ENCODE measurements around the gene MUC5B. TPM values are rescaled to one million over a fixed set of nuclear protein-coding genes. Genes with fewer than 3 reads are reported as not detected.

MUC5B gene
- total RNA-seq, 2 experiments from 2014 or later, result not detected

- H3K9me3 ChIP-seq (ENCODE audit: control insufficient read depth in 1 of 2, insufficient read depth in 1 of 2, low read length in 2 of 2), result peaks cover 0 to 12% of the 10 kb centered on the region in 2 experiments
- ChIA-PET POLR2A (no interaction called here), CTCF (no interaction called here)
- Mint-ChIP-seq H3K4me3 (no peak overlapping the region), H3K4me1 (ENCODE audit: low read depth) (no peaks in the 10 kb centered on the region), H3K9me3 (no peaks in the 10 kb centered on the region), H3K27me3 (no peaks in the 10 kb centered on the region), H3K36me3 (ENCODE audit: low read depth) (no peaks in the 10 kb centered on the region), H3K27ac (no peak overlapping the region)
- intact Hi-C loops (cut with DNase I, micrococcal nuclease), result no loop called here
- DNase-seq (no peak), ATAC-seq (ENCODE audit: poor library complexity) (no peak)
- H3K4me1 ChIP-seq (ENCODE audit: insufficient read depth, low read length), result peaks cover 4% of the 10 kb centered on the region
- TF ChIP-seq, protein P1, sequence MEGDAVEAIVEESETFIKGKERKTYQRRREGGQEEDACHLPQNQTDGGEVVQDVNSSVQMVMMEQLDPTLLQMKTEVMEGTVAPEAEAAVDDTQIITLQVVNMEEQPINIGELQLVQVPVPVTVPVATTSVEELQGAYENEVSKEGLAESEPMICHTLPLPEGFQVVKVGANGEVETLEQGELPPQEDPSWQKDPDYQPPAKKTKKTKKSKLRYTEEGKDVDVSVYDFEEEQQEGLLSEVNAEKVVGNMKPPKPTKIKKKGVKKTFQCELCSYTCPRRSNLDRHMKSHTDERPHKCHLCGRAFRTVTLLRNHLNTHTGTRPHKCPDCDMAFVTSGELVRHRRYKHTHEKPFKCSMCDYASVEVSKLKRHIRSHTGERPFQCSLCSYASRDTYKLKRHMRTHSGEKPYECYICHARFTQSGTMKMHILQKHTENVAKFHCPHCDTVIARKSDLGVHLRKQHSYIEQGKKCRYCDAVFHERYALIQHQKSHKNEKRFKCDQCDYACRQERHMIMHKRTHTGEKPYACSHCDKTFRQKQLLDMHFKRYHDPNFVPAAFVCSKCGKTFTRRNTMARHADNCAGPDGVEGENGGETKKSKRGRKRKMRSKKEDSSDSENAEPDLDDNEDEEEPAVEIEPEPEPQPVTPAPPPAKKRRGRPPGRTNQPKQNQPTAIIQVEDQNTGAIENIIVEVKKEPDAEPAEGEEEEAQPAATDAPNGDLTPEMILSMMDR (IDR thresholded peaks at IDR 0.05), result no peak
- H3K36me3 ChIP-seq (ENCODE audit: insufficient read depth, low read length), result peaks cover 2% of the 10 kb centered on the region
- no peak overlapping the region for H3K27ac ChIP-seq (ENCODE audit: low read depth in 1 of 2, low read length in 2 of 2)
- H3K27me3 ChIP-seq (ENCODE audit: control insufficient read depth in 1 of 2, insufficient read depth in 2 of 2, low read length in 2 of 2), result no peaks in the 10 kb centered on the region
- H3K4me3 ChIP-seq (ENCODE audit: low read length), result no peak overlapping the region
These were observed 47.6 kb downstream of the MUC5B start for GRCh38 chr11:1270476-1270875.

GRCh38 chr11:1271002-1271401 is 48.1 kb downstream of the MUC5B start:
- H3K4me1 Mint-ChIP-seq (ENCODE audit: low read depth), result no peaks in the 10 kb centered on the region
- DNase-seq (no peak), ATAC-seq (ENCODE audit: poor library complexity) (no peak)
- Histone ChIP-seq H3K4me1 (ENCODE audit: insufficient read depth, low read length) (peaks cover 4% of the 10 kb centered on the region), H3K4me3 (ENCODE audit: low read length) (no peak overlapping the region), H3K27me3 (ENCODE audit: control insufficient read depth in 1 of 2, insufficient read depth in 2 of 2, low read length in 2 of 2) (no peaks in the 10 kb centered on the region), H3K9me3 (ENCODE audit: control insufficient read depth in 1 of 2, insufficient read depth in 1 of 2, low read length in 2 of 2) (peaks cover 0 to 7% of the 10 kb centered on the region in 2 experiments), H3K36me3 (ENCODE audit: insufficient read depth, low read length) (peaks cover 4% of the 10 kb centered on the region), H3K27ac (ENCODE audit: low read depth in 1 of 2, low read length in 2 of 2) (no peak overlapping the region)
- no peaks in the 10 kb centered on the region for H3K9me3 Mint-ChIP-seq
- POLR2A ChIA-PET, result interaction anchor here (0.7 kb wide), 1 partner anchor 8 kb away, joined by 3 read pairs; no protein-coding TSS in a partner anchor
- intact Hi-C loops (cut with DNase I, micrococcal nuclease), result no loop called here
- no peak overlapping the region for H3K4me3 Mint-ChIP-seq
- H3K27ac Mint-ChIP-seq, result no peak overlapping the region
- no peaks in the 10 kb centered on the region for H3K36me3 Mint-ChIP-seq (ENCODE audit: low read depth)
- CTCF ChIA-PET, result no interaction called here
- TF ChIP-seq, protein P1 (IDR thresholded peaks at IDR 0.05), result no peak
- no peaks in the 10 kb centered on the region for H3K27me3 Mint-ChIP-seq

GRCh38 chr11:1271406-1271805 is 48.5 kb downstream of the MUC5B start:
- no peak overlapping the region for H3K4me3 ChIP-seq (ENCODE audit: low read length)
- CTCF ChIA-PET, result no interaction called here

More at GRCh38 chr11:1271406-1271805, 48.5 kb downstream of the MUC5B start:
- Histone ChIP-seq H3K27ac (ENCODE audit: low read depth in 1 of 2, low read length in 2 of 2) (no peak overlapping the region), H3K36me3 (ENCODE audit: insufficient read depth, low read length) (peaks cover 8% of the 10 kb centered on the region), H3K9me3 (ENCODE audit: control insufficient read depth in 1 of 2, insufficient read depth in 1 of 2, low read length in 2 of 2) (peaks cover 0 to 3% of the 10 kb centered on the region in 2 experiments), H3K27me3 (ENCODE audit: control insufficient read depth in 1 of 2, insufficient read depth in 2 of 2, low read length in 2 of 2) (no peaks in the 10 kb centered on the region), H3K4me1 (ENCODE audit: insufficient read depth, low read length) (peaks cover 4% of the 10 kb centered on the region)
- H3K27me3 Mint-ChIP-seq, result no peaks in the 10 kb centered on the region
- no peak overlapping the region for H3K27ac Mint-ChIP-seq
- ATAC-seq (ENCODE audit: poor library complexity), result no peak
- no peaks in the 10 kb centered on the region for H3K9me3 Mint-ChIP-seq
- H3K4me1 Mint-ChIP-seq (ENCODE audit: low read depth), result no peaks in the 10 kb centered on the region
- no peak for DNase-seq
- POLR2A ChIA-PET, result interaction anchor here (0.7 kb wide), 1 partner anchor 9 kb away, joined by 3 read pairs; no protein-coding TSS in a partner anchor
- peaks cover 2% of the 10 kb centered on the region for H3K36me3 Mint-ChIP-seq (ENCODE audit: low read depth)
- intact Hi-C loops (cut with DNase I, micrococcal nuclease), result no loop called here
- TF ChIP-seq, protein P1 (IDR thresholded peaks at IDR 0.05), result no peak
- H3K4me3 Mint-ChIP-seq, result no peak overlapping the region

Measured in CD4-positive, alpha-beta T cell (primary cell).